Keratinocyte (primary cell): ENCODE results near the gene PRKD3. TPM values are rescaled to one million over a fixed set of nuclear protein-coding genes. Genes with fewer than 3 reads are reported as not detected.

Experiments used
- DNase-seq: peaks from one replicate; pipeline ENCODE4 v3.0.0-alpha.2; 2011; ENCODE audit warnings: low read depth, missing footprints, low spot score
- FAIRE-seq: peaks from 2 replicates; lab custom pipeline; 2011; peaks lifted over from hg19 to GRCh38; lab: Jason Lieb, UNC
- H2AFZ ChIP-seq: 2 replicates; pipeline ENCODE4 v1.6.0; 2012; ENCODE audit warnings: low read length, control low read depth, inconsistent platforms; ENCODE audit not compliant: control insufficient read depth
- H3K27ac ChIP-seq: 2 replicates; pipeline ENCODE4 v1.5.1; 2011; ENCODE audit warnings: low read length; ENCODE audit not compliant: control insufficient read depth, insufficient read depth
- H3K27me3 ChIP-seq: 3 replicates; pipeline ENCODE4 v1.6.0; 2011; ENCODE audit warnings: low read length; ENCODE audit not compliant: control insufficient read depth, insufficient read depth; ENCODE audit errors: extremely low read depth
- H3K36me3 ChIP-seq, 2 experiments: 2 replicates in 1 of 2; 3 replicates in 1 of 2; pipeline ENCODE4 v1.5.1; 2011; ENCODE audit warnings: low read length in 2 of 2, mild to moderate bottlenecking in 1 of 2; ENCODE audit not compliant: control insufficient read depth in 2 of 2, insufficient read depth in 2 of 2; ENCODE audit errors: extremely low read depth in 1 of 2
- H3K4me1 ChIP-seq: 3 replicates; pipeline ENCODE4 v1.5.1; 2011; ENCODE audit warnings: low read length; ENCODE audit not compliant: control insufficient read depth, insufficient read depth; ENCODE audit errors: extremely low read depth
- H3K4me2 ChIP-seq: 3 replicates; pipeline ENCODE4 v1.6.0; 2011; ENCODE audit warnings: low read depth, low read length; ENCODE audit not compliant: control insufficient read depth, insufficient read depth; ENCODE audit errors: extremely low read depth
- H3K4me3 ChIP-seq, 3 experiments: fragments of 200-600 bp in 1 of 3; sonication (generic) in 1 of 3; 2 replicates in 2 of 3; 3 replicates in 1 of 3; pipeline ENCODE4 v1.5.1; 2011 to 2016; ENCODE audit warnings: low read length in 3 of 3, mild to moderate bottlenecking in 3 of 3, control low read depth in 2 of 3, inconsistent platforms in 1 of 3, low read depth in 1 of 3, mixed read lengths in 1 of 3, mixed run types in 1 of 3, moderate library complexity in 1 of 3; ENCODE audit not compliant: control insufficient read depth in 2 of 3, insufficient read depth in 2 of 3; ENCODE audit errors: extremely low read depth in 1 of 3
- H3K79me2 ChIP-seq: 2 replicates; pipeline ENCODE4 v1.6.0; 2012; ENCODE audit warnings: low read length; ENCODE audit not compliant: control insufficient read depth, insufficient read depth
- H3K9ac ChIP-seq: 3 replicates; pipeline ENCODE4 v1.6.0; 2011; ENCODE audit warnings: low read length; ENCODE audit not compliant: control insufficient read depth, insufficient read depth; ENCODE audit errors: extremely low read depth
- H3K9me1 ChIP-seq: 3 replicates; pipeline ENCODE4 v1.6.0; 2011; ENCODE audit warnings: low read length; ENCODE audit not compliant: control insufficient read depth, insufficient read depth; ENCODE audit errors: extremely low read depth
- H3K9me3 ChIP-seq: 2 replicates; pipeline ENCODE4 v1.5.1; 2012; ENCODE audit warnings: low read depth, low read length; ENCODE audit not compliant: control insufficient read depth
- H4K20me1 ChIP-seq: 3 replicates; pipeline ENCODE4 v1.6.0; 2011; ENCODE audit warnings: low read length; ENCODE audit not compliant: control insufficient read depth, insufficient read depth; ENCODE audit errors: extremely low read depth
- CTCF ChIP-seq, 3 experiments: IDR thresholded peaks in 1 of 3; conservative IDR thresholded peaks in 1 of 3; optimal IDR thresholded peaks in 1 of 3; 2 replicates in 2 of 3; 3 replicates in 1 of 3; pipeline versions ENCODE3 to v1.5.1; 2011; ENCODE audit warnings: low read length in 3 of 3, mild to moderate bottlenecking in 3 of 3, moderate library complexity in 2 of 3, control low read depth in 1 of 3, inconsistent platforms in 1 of 3; ENCODE audit not compliant: insufficient read depth in 2 of 3; ENCODE audit errors: extremely low read depth in 1 of 3
- EZH2 ChIP-seq: IDR thresholded peaks from one replicate; pipeline ENCODE4 v1.6.1; 2012; ENCODE audit warnings: inconsistent platforms, mild to moderate bottlenecking, low read length, moderate library complexity
- dilution Hi-C: fragments of 300-500 bp; cut with MboI; formaldehyde crosslinking; loops from one replicate; pipeline ENCODE4 v1.7.0; 2020; ENCODE audit warnings: low sequenced_read_pairs; ENCODE audit not compliant: extremely low pct_ligation_motif_present
- polyA plus RNA-seq, 5 experiments: library from polyadenylated mRNA; depleted of rRNA in 3 of 5; stranded (reverse) in 3 of 5; stranded (forward) in 1 of 5; unstranded in 1 of 5; fragments of >200 nt; gene quantifications; 1 replicate in 1 of 5; 2 replicates in 3 of 5; 3 replicates in 1 of 5; pipeline versions ENCODE4 v1.2.1 to v1.2.3, GENCODE V29; 2011 to 2012; ENCODE audit warnings: missing spikeins in 2 of 5, low read depth in 1 of 5, low replicate concordance in 1 of 5

The PRKD3 gene
- polyA plus RNA-seq, 1 donor (not counting 4 experiments of a cell fraction or from before 2014, with no cell fraction given), result 25.4 TPM

DNA sequence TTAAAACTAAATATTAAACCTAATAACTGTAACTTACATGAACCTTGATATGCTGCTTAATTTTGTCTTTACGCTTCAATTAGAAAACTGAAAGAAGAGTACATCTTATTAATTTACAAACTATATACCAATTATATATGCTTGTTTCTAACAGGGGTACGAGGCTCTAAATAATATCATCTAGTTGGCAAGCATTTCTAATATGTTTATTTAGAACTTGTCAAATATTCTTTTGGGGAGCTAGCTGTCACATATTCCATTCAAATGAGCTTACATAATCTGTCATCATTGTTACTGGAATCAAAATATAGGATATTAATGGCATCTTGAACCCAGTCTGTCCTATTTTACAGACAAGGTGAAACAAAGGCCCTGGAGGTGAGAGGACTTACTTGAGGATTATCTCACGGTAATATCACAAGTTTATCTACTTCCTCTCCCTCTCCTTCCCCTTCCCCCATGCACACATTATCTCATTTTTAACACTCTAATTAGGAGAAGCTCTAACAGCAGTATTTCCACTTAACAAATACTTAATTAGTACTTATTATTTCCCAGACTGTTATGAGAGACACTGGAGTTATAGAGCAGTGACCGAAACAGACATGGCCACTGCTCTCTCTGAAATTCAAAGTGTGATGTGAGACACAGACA lies 3.5 kb downstream of the PRKD3 start:
- Histone ChIP-seq H3K79me2 (peaks cover 65% of the 10 kb centered on the region), H3K4me2 (peak overlapping the region; percentile 68), H3K36me3 (peaks cover under 1 to 5% of the 10 kb centered on the region in 2 experiments), H4K20me1 (no peaks in the 10 kb centered on the region), H3K9ac (no peak overlapping the region), H3K9me3 (no peaks in the 10 kb centered on the region), H3K27me3 (no peaks in the 10 kb centered on the region), H3K9me1 (no peaks in the 10 kb centered on the region), H3K27ac (no peak overlapping the region), H3K4me3 (peak overlapping the region in 2 of 3 experiments; percentile 25 to 36), H2AFZ (peak overlapping the region; percentile 14), H3K4me1 (peaks cover 42% of the 10 kb centered on the region)
- FAIRE-seq, result no peak
- DNase-seq, result no peak
- dilution Hi-C loops, result no loop called here
- no peak for TF ChIP-seq EZH2

GRCh38 chr2:37319754-37320609 lies 4.7 kb downstream of the PRKD3 start:
- H4K20me1 ChIP-seq, result no peaks in the 10 kb centered on the region
- peaks cover 35% of the 10 kb centered on the region for H3K4me1 ChIP-seq
- H2AFZ ChIP-seq, result no peak overlapping the region
- H3K27ac ChIP-seq, result no peak overlapping the region
- DNase-seq (no peak), FAIRE-seq (no peak)
- H3K4me2 ChIP-seq, result no peak overlapping the region
- no peaks in the 10 kb centered on the region for H3K27me3 ChIP-seq
- H3K79me2 ChIP-seq, result peaks cover 75% of the 10 kb centered on the region
- dilution Hi-C loops, result no loop called here
- no peak overlapping the region for H3K9ac ChIP-seq
- no peaks in the 10 kb centered on the region for H3K9me3 ChIP-seq
- peaks cover 2 to 6% of the 10 kb centered on the region in 2 experiments for H3K36me3 ChIP-seq
- H3K4me3 ChIP-seq, result no peak overlapping the region
- TF ChIP-seq CTCF (optimal IDR thresholded peaks at IDR 0.05 in 1 of 3, IDR thresholded peaks at IDR 0.05 in 1 of 3, conservative IDR thresholded peaks at IDR 0.05 in 1 of 3; ENCODE audit: extremely low read depth in 1 of 3, insufficient read depth in 2 of 3, low read length in 3 of 3) (no peak), EZH2 (no peak)
- H3K9me1 ChIP-seq, result no peaks in the 10 kb centered on the region
